K562 treated with DMSO at 1 percent for 12 hours (cell line): ENCODE results near the gene CD8B2. TPM values are rescaled to one million over a fixed set of nuclear protein-coding genes. Genes with fewer than 3 reads are reported as not detected.

ENCODE experiments used
- total RNA-seq: library from RNA; unstranded; fragments of 300-600 nt; gene quantifications from 2 replicates; pipeline ENCODE4 v1.2.3, GENCODE V29; 2022; ENCODE audit not compliant: insufficient read depth

The CD8B2 gene
- not detected in 2 replicates for total RNA-seq

GRCh38 chr2:106486551-106487385, at the start of gene CD8B2:
CD8B2 (plus strand) TSS chr2:106487364; CDS start chr2:106487427, 63 bp downstream.

GRCh38 chr2:106468107-106468506, 19.1 kb upstream of the CD8B2 start, which contains the start of gene RGPD3:
RGPD3 (minus strand) TSS chr2:106468413; CDS start chr2:106468288, 125 bp downstream.

Other genes starting within 250 kb of the CD8B2 start
- gene RGPD3, start 19.0 kb upstream of the CD8B2 start, total RNA-seq: not detected in 2 replicates